Renal cortical epithelial cell (primary cell): Measurements from ENCODE around the gene PKN3. TPM values are rescaled to one million over a fixed set of nuclear protein-coding genes. Genes with fewer than 3 reads are reported as not detected.
"Not testable (repeated sequence)": the region's sequence is repeated elsewhere in the genome, so short reads cannot be mapped to it uniquely, and the experiment has no call there.

Source experiments
- DNase-seq: peaks from one replicate; pipeline ENCODE4 v3.0.0-alpha.2; 2011; ENCODE audit warnings: low read depth
- total RNA-seq: library from RNA; depleted of rRNA; stranded (reverse); fragments of >200 nt; gene quantifications from 2 replicates; pipeline ENCODE4 v1.2.3, GENCODE V29; 2014

The PKN3 gene
- total RNA-seq, 1 donor from 2014 or later = 2.8 TPM

- DNase-seq = not testable (repeated sequence)
These were observed 8.6 kb upstream of the PKN3 start for GRCh38 chr9:128693738-128694137.

- no peak for DNase-seq
These were observed 8.0 kb upstream of the PKN3 start for GRCh38 chr9:128694344-128694743.

GRCh38 chr9:128696923-128697707 is 5.2 kb upstream of the PKN3 start:
- no peak for DNase-seq

- not testable (repeated sequence) for DNase-seq
These were observed 3.1 kb upstream of the PKN3 start for GRCh38 chr9:128699096-128699795.

GRCh38 chr9:128701227-128701854 is 962 bp upstream of the PKN3 start:
- peak; percentile 64 for DNase-seq

GRCh38 chr9:128702949-128703615 is 779 bp downstream of the PKN3 start:
- DNase-seq = no peak

GRCh38 chr9:128703616-128704355 is 1.5 kb downstream of the PKN3 start:
- DNase-seq = no peak

- DNase-seq = no peak
These were observed 2.0 kb downstream of the PKN3 start for GRCh38 chr9:128704356-128704670.

- DNase-seq = no peak
These were observed 3.0 kb downstream of the PKN3 start for GRCh38 chr9:128705051-128705965.

- DNase-seq = no peak
These were observed 3.7 kb downstream of the PKN3 start for GRCh38 chr9:128706045-128706444.

- no peak for DNase-seq
These were observed 4.5 kb downstream of the PKN3 start for GRCh38 chr9:128706671-128707381.

GRCh38 chr9:128707446-128707845 is 5.1 kb downstream of the PKN3 start:
- DNase-seq = no peak

GRCh38 chr9:128712451-128713410 is 10.4 kb downstream of the PKN3 start:
- no peak for DNase-seq

GRCh38 chr9:128713411-128713780 is 11.1 kb downstream of the PKN3 start:
- no peak for DNase-seq

- DNase-seq = no peak
These were observed 11.8 kb downstream of the PKN3 start for GRCh38 chr9:128713941-128714573.

GRCh38 chr9:128714586-128715435 is 12.5 kb downstream of the PKN3 start:
- DNase-seq = no peak

GRCh38 chr9:128715436-128715750 is 13.1 kb downstream of the PKN3 start:
- no peak for DNase-seq
